ENCODE data around the gene KCTD14. TPM values are rescaled to one million over a fixed set of nuclear protein-coding genes. Genes with fewer than 3 reads are reported as not detected.

Gene KCTD14
- total RNA-seq, 1 donor from 2014 or later: 1.0 TPM

- FAIRE-seq: no peak
Measured at GRCh38 chr11:78063440-78064181, 40.5 kb upstream of the KCTD14 start, which contains the start of gene THRSP. Gene THRSP, plus strand, starts transcription at chr11:78063861. Its CDS starts 21 bp downstream, at chr11:78063882.

GRCh38 chr11:78062671-78063070 lies 39.6 kb upstream of the KCTD14 start:
- TF ChIP-seq EZH2 (IDR thresholded peaks at IDR 0.05; ENCODE audit: insufficient read depth, low read length): no peak
- TF ChIP-seq CTCF (IDR thresholded peaks at IDR 0.05; ENCODE audit: insufficient read depth, low read depth, low read length): no peak
- peaks cover 2% of the 10 kb centered on the region for H3K9me3 Mint-ChIP-seq (ENCODE audit: unreplicated experiment)
- Histone ChIP-seq H3K9ac (ENCODE audit: low read length) (no peak overlapping the region), H3K4me3 (ENCODE audit: insufficient read depth, low read depth, low read length) (no peak overlapping the region), H3K4me2 (ENCODE audit: low read length) (no peak overlapping the region), H3K36me3 (ENCODE audit: insufficient read depth, low read length) (no peaks in the 10 kb centered on the region), H2AFZ (ENCODE audit: low read depth, low read length) (no peak overlapping the region), H3K27ac (ENCODE audit: low read depth, low read length) (no peak overlapping the region), H3K27me3 (ENCODE audit: insufficient read depth, low read length) (no peaks in the 10 kb centered on the region), H3K4me1 (ENCODE audit: insufficient read depth, low read length) (no peaks in the 10 kb centered on the region), H4K20me1 (ENCODE audit: insufficient read depth, low read length) (peaks cover 1% of the 10 kb centered on the region), H3K9me3 (ENCODE audit: insufficient read depth, low read depth, low read length) (no peaks in the 10 kb centered on the region), H3K79me2 (ENCODE audit: insufficient read depth, low read length) (no peaks in the 10 kb centered on the region)
- no peak for FAIRE-seq
- peaks cover 5% of the 10 kb centered on the region for H3K36me3 Mint-ChIP-seq (ENCODE audit: low read depth, unreplicated experiment)
- no peak overlapping the region for H3K4me3 Mint-ChIP-seq (ENCODE audit: unreplicated experiment)
- DNase-seq (ENCODE audit: low read depth): no peak
- H3K27ac Mint-ChIP-seq (ENCODE audit: unreplicated experiment): no peak overlapping the region
- H3K27me3 Mint-ChIP-seq (ENCODE audit: low read depth, unreplicated experiment): no peaks in the 10 kb centered on the region
- peaks cover 3% of the 10 kb centered on the region for H3K4me1 Mint-ChIP-seq (ENCODE audit: low read depth, unreplicated experiment)

More at GRCh38 chr11:78063440-78064181, 40.5 kb upstream of the KCTD14 start, which contains the start of gene THRSP:
- no peak within 1 kb of the TSS for H3K9ac ChIP-seq (ENCODE audit: low read length)
- H3K79me2 ChIP-seq (ENCODE audit: insufficient read depth, low read length): no peaks in the 10 kb centered on the region
- H3K9me3 ChIP-seq (ENCODE audit: insufficient read depth, low read depth, low read length): no peaks in the 10 kb centered on the region
- Mint-ChIP-seq H3K27me3 (ENCODE audit: low read depth, unreplicated experiment) (no peaks in the 10 kb centered on the region), H3K4me1 (ENCODE audit: low read depth, unreplicated experiment) (peaks cover 3% of the 10 kb centered on the region), H3K36me3 (ENCODE audit: low read depth, unreplicated experiment) (peaks cover 9% of the 10 kb centered on the region), H3K4me3 (ENCODE audit: unreplicated experiment) (no peak within 1 kb of the TSS), H3K27ac (ENCODE audit: unreplicated experiment) (no peak within 1 kb of the TSS), H3K9me3 (ENCODE audit: unreplicated experiment) (peaks cover 2% of the 10 kb centered on the region)
- peaks cover 6% of the 10 kb centered on the region for H4K20me1 ChIP-seq (ENCODE audit: insufficient read depth, low read length)
- no peaks in the 10 kb centered on the region for H3K4me1 ChIP-seq (ENCODE audit: insufficient read depth, low read length)
- TF ChIP-seq CTCF (IDR thresholded peaks at IDR 0.05; ENCODE audit: insufficient read depth, low read depth, low read length) (no peak), EZH2 (IDR thresholded peaks at IDR 0.05; ENCODE audit: insufficient read depth, low read length) (no peak)
- no peaks in the 10 kb centered on the region for H3K27me3 ChIP-seq (ENCODE audit: insufficient read depth, low read length)
- no peak within 1 kb of the TSS for H3K4me3 ChIP-seq (ENCODE audit: insufficient read depth, low read depth, low read length)
- no peak within 1 kb of the TSS for H3K27ac ChIP-seq (ENCODE audit: low read depth, low read length)
- no peak within 1 kb of the TSS for H3K4me2 ChIP-seq (ENCODE audit: low read length)
- no peak for DNase-seq (ENCODE audit: low read depth)
- H3K36me3 ChIP-seq (ENCODE audit: insufficient read depth, low read length): no peaks in the 10 kb centered on the region
- H2AFZ ChIP-seq (ENCODE audit: low read depth, low read length): no peak within 1 kb of the TSS

GRCh38 chr11:78061921-78062311 lies 38.8 kb upstream of the KCTD14 start:
- Mint-ChIP-seq H3K4me3 (ENCODE audit: unreplicated experiment) (no peak overlapping the region), H3K36me3 (ENCODE audit: low read depth, unreplicated experiment) (peaks cover 8% of the 10 kb centered on the region), H3K27ac (ENCODE audit: unreplicated experiment) (no peak overlapping the region), H3K9me3 (ENCODE audit: unreplicated experiment) (peaks cover 2% of the 10 kb centered on the region), H3K4me1 (ENCODE audit: low read depth, unreplicated experiment) (peaks cover 3% of the 10 kb centered on the region), H3K27me3 (ENCODE audit: low read depth, unreplicated experiment) (no peaks in the 10 kb centered on the region)
- no peaks in the 10 kb centered on the region for H3K4me1 ChIP-seq (ENCODE audit: insufficient read depth, low read length)
- H3K9me3 ChIP-seq (ENCODE audit: insufficient read depth, low read depth, low read length): no peaks in the 10 kb centered on the region
- TF ChIP-seq CTCF (IDR thresholded peaks at IDR 0.05; ENCODE audit: insufficient read depth, low read depth, low read length): no peak
- TF ChIP-seq EZH2 (IDR thresholded peaks at IDR 0.05; ENCODE audit: insufficient read depth, low read length): no peak
- no peaks in the 10 kb centered on the region for H4K20me1 ChIP-seq (ENCODE audit: insufficient read depth, low read length)
- no peak overlapping the region for H3K4me3 ChIP-seq (ENCODE audit: insufficient read depth, low read depth, low read length)
- no peak for DNase-seq (ENCODE audit: low read depth)
- H3K4me2 ChIP-seq (ENCODE audit: low read length): no peak overlapping the region
- no peak overlapping the region for H3K9ac ChIP-seq (ENCODE audit: low read length)
- H2AFZ ChIP-seq (ENCODE audit: low read depth, low read length): no peak overlapping the region
- H3K27ac ChIP-seq (ENCODE audit: low read depth, low read length): no peak overlapping the region
- no peaks in the 10 kb centered on the region for H3K36me3 ChIP-seq (ENCODE audit: insufficient read depth, low read length)
- no peak for FAIRE-seq
- no peaks in the 10 kb centered on the region for H3K27me3 ChIP-seq (ENCODE audit: insufficient read depth, low read length)
- H3K79me2 ChIP-seq (ENCODE audit: insufficient read depth, low read length): no peaks in the 10 kb centered on the region
